ENCODE data around the gene ERN1.

ERN1 gene

DNA sequence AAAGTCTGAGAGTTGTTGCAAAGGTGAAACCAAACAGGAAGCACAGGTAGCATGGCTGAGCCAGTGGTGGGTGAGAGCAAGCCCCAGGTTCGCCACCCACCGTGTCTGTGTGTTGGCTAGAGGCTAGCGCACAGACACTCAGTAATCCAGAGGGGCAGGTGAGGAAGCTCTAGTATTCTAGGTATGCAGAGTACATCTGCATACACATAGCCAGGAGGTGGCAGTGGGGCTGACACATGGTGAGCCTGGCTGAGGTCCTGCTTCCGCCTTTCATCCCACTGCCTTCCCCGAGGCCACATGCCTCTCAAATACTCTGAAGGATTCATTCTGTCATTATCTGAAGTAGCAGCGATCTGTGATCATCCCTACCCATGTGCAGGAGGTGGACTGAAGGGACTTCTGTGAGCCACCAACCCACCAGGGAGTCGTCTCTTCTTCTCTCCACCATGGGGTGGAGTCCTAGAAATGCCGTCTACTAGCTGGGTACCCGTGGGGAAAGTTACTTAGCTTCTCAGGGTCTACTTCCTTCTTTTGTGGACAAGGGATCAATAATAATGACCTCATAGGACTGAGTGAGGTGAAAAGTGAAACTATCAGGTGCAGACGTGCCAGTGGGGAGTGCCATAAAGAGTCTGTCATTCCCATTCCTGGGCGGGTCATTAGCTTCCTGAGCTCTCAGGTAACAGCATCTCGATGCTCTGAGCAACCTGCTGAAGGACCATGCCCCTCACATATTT lies 73.5 kb downstream of the ERN1 start:
- no peak for DNase-seq

DNA sequence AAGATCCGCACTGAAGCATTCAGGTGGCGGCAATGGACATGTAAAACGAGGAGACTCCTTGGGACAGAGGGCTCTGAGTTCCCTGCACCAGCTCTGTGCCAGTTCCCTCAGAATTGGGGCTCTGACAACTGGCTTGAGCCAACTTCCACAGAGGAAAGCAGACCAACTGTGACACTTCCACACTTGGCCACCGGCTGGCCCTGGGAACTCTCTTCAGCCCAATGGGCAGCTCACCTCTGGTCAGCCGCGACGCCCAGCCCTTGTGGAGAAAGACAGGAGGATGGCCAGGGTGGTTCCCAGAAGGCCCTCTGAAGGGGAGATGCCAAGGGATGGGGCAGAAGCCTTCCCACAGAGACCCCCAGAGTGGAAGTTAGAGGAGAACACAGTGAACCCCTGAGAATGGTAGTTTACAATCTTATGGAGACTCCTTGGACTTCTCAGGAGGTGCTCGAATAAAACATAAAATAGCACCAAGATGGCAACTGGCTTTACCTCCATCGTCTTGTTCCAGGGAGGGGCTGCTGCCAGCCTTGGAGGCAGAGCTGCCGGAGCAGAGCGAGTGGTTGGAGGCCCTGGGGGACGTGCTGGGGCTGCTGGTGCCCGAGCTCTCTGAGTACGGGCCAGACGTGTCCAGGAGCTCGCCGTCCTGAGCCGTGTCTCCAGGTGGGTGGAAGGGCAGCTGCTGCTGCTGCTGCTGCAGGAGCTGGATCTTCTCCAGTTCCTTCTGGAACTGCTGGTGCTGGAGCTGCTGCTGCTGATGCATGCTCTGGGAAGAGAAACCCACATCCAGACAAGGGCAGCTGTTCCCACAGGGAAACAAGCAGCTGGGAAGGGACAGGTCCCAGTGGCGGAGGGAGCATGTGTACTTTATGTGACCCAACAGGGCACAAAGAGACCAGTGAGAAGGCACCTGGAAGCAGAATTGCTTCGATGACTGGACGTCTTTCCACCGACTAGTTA lies 74.5 kb downstream of the ERN1 start:
- DNase-seq = no peak

DNA sequence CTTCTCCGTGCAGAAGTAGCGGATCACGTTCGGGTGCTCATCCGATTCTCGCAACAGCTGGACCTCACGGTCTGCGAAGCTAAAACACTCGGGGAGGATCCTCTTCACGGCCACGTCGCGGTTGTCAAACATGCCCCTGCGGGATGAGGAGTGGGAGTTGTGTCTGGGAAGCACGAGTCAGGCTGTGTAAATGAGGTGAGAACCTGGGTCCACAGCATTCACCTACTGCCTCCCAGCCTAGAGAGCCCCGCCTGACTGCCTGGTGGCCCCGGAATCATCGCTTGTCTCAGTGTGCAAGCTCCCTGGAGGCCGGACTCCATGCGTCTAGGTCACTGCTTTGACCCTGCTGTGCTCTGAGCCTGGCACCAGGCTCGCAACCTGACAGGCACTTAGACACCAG lies 75.6 kb downstream of the ERN1 start:
- no peak for DNase-seq

DNA sequence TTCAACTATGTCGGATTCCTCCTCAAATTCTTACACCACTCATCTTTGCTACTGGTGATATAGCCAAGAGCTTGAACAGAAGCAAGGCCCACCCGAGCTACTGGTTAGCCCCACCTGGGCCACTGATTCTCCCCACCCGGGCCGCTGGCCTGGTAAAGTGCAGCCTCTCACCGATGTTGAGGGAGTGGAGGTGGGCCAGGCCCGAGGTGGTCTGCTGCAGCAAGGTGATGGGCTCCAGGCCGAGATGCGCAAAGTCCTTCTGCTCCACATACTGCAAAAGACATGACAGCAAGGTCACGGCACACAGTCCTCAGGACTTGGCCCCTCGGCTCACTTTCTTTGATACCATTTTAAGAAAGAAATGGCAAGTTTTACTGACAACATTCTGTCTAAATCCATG lies 76.8 kb downstream of the ERN1 start:
- no peak for DNase-seq

DNA sequence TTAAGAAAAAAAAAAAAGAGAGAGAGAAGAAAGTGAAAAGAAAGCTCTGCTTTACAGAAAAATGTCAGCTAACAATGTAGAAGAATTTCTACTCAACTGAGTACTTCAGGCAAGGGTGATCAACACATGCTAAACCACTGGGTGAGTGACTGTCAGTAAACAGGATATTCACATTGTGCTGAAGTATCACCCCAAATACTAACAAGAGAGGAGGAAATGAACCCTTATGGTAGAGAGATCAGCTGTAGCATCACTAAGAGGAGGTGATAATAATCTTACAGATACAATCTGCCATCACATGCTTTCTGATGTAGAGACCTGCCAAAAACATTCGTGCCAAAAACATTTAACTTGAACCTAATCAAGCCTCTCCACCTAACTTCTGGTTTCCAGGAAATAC lies 78.8 kb downstream of the ERN1 start:
- peak; percentile 60 for DNase-seq

DNA sequence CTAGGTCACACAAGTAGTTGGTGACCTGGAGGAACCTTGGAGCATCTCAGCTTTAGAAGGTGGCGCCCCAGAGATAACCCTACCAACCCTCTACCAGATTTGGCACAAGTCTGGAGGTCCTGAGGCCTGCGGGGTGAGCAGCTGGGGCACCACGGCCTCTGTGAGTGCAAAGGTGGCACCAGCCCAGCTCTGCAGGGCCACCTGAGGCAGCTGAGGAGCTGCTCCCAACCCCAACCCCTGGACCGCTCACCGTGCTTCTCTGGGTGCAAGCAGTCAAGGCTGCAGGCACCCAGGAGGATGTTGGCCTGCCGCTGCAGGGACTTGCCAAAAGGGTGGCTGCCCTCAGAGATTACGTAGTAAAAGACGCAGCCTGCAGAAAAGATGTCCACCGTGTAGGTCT lies 81.1 kb downstream of the ERN1 start:
- no peak for DNase-seq

DNA sequence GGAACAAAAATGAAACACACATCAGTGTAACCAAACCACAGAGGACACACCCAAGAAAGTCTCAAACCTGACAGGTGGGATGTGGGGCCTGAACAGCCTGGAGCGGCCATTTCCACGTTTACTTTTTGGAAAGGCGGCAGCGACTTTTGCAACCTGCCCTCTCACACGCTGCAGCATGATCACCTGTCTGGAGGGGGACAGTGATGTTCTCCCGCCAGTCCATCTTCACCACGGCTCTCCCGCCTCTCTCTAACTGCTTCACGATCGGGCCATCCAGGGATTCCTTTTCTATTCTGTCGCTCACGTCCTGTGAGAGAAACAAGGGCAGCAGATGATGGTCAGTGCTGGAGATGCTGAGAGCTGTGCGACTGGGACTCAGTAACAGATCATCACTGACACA lies 84.8 kb downstream of the ERN1 start:
- no peak for DNase-seq

DNA sequence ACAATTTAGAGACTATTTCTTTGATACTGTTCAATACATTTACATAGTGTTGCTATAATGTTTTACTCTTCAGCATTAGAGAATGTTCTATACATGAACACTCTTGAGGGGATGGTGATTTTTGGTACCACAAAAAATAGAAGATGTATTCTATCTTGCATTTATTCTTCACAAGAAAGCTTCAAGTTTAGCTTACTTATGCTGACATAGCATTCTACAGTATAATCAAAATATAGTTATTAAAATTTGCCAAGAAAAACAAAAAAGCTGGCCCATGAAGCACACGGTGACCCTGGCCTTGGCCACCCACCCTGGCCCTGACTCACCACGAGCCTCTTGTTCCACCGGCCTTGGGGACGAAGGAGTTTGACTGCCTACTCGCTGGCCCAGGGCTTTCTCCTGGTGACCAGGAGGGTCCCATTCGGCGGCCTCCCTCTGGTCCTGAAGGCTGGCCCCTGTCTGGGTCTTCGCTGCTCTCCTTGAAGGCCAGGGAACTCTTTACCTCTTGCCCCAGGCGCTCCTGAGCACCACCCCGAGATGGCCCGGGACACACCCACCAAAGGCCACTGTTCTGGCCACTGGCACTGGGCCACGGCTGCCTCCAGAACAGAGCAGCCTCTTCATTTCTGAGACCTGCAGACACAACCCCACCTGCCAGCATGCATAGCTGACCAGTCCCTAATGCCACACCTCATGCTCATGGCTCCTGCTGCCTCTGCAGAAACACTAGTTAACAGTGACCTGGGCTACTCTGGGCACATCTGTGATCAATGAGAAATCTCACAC lies 87.1 kb downstream of the ERN1 start:
- no peak for DNase-seq

DNA sequence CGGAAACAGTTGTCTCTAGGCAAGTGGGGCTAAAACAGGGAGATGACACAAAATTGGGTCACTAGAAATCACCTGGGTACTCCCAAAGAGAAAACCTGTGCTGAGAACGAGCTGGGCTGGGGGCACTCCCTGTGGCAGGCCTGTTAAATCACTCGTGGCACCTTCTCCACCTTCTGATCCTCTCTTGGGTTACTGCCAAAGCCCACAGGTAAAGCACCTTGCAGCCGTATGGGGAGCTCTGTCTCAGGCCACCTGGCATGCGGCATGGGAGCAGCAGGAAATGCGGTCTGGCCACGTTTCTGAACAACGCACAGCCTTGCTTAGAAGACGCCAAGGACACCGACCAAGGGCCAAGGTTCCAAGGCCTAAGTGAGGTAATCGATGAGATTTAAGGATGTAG lies 88.0 kb downstream of the ERN1 start:
- no peak for DNase-seq

DNA sequence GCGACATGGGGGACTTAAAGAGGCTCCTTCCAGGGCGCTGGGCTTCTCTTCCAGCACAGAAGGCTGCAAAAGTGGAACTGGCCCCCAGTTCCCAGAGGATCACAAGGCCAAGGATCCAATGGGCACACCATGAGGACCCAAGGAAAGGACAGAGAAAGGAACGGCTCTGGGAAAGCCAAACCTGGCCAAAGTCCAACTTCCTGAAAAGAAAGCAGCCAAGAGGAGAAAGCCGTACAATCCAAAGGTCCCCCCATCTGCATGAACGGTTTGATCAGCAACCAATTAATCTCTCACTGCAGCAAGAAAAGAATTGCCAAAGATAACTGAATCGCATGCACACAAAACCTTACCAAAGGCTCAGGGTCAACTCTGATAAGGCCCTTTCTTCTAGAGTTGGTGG lies 89.7 kb downstream of the ERN1 start:
- no peak for DNase-seq

DNA sequence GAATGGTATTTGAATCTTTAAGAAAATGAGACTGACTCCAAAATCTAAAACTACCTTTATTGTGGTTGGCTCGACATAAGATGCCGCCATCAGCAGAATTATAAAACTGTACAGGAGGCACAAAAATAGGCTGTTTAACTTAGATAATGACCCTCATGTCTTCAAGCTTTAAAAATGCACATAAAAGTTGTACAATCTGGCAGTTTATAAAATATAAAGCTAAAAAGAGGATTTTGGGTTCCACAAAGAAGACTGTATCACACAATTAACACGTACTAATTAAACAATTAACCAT lies 90.9 kb downstream of the ERN1 start:
- no peak for DNase-seq

DNA sequence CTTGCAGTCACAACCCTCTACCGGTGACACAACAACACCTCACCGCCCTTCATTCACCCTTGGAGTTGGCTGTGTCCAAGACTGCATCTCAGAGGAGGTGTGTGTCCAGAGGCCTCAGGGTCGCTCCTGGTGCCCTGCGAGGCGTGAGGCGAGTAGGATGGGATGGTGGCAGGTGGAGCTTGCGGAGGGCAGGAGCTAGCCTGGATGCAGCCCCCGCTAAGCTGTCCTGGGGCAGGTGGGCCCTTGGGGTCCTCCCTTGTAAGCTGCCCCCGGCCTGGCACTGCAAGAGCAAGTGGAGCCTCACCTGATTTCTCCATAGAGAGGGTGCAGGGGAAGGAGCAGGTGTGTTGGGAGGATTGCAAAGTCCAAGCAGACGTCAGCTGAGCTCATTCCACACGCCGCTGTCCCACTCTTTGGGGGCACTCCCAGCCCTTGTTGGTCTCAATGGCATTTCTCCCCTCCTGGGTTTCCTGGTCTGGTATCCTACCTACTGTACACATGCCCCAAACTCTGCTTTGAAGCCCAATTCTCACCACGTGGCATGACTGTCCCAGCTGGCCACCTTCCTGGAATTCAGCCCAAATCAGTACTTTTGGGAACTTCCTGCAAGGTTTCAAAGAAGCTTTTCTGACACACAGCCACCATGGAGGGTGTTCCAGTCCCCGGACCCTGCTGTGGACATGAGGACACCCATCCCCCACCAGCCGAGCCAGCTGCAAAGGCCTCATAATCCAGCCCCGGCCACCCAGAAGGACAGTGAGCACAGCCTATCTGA lies 91.4 kb downstream of the ERN1 start:
- no peak for DNase-seq

DNA sequence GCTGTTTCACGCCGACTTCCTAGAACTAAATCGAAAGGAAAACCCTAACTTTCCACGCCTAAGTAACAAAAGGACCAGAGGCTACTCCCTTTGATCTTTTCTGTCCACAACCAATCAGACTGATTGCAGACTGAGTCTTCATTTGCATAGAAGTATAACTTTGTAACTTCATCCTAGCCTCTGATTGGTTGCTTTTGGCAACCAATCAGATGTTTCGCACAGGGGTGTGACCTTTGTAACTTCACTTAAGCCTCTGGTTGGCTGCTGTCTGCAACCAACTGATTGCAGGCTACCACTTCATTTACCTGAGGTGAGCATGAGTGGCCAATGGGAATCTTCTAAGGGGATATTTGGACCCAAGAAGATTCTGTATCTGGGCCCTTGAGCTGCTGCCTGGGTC lies 92.1 kb downstream of the ERN1 start:
- DNase-seq = no peak

DNA sequence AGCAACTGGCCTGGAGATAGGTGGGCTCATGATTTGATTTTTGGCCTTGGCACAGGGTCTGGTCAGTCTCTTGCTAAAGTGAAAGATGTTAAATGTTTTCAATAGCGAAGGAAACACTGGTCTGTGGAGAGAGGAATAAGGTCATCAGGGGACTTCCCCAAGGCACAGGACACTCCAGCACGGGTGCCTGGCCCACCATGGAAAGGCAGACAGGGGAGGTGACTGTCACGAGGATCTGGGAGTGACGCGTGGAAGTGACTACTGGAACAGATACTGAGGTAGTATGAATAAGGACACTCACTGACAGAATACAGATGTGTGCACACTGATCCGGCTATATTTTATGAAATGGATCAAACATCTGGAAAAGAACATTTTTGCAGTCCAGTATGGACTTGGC lies 92.8 kb downstream of the ERN1 start:
- no peak for DNase-seq

DNA sequence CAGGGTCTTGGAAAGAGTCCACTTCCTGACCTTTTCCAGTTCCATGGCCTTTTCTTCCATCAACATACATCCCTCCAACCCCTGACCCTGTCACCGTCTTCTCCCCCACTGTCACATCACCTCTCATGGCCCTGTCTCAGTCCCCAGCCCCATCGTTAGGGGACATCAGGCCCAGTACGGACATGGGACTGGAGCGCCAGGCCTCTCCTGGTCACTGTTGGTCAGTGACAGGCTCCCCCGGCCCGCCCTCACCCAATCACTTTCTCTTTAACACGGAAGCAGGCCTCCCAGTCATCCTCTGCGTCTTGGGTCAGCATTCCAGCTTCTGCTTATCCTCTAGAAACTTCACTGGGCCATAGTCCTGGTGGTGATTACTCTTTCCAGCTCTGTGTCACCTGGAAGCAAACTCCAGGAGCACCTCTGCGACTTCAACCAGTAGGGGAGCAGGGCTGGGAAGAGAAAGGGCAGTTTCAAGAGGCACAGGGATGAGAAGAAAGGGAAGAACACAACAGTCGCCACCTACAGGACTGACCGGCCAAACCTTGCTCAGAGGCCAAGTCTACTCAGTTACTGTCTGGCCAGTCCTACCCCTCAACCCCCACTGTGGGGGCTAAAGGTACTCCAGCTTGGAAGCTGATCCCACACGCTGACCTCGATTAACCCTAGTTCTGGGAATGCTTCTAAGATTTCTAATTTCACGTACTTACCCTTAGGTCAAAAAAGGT lies 93.6 kb downstream of the ERN1 start:
- no peak for DNase-seq

DNA sequence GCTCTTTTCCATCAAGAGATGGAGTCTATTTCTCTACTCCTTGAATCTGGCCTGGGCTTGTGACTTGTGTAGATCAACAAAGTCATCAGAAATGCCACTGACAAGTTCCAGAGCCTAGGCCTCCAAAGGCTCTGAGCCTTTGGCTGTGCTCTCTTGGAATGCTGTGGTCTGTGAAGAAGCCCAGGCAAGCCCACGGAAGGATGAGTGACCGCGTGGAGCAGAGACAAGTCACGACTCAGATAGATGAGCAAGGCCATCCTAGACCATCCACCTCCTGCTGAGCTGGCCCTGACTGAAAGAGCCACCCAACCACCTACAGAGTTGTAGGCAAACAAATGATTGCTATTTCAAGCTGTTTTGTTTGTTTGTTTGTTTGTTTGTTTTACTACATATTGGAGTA lies 97.9 kb downstream of the ERN1 start:
- DNase-seq = no peak

DNA sequence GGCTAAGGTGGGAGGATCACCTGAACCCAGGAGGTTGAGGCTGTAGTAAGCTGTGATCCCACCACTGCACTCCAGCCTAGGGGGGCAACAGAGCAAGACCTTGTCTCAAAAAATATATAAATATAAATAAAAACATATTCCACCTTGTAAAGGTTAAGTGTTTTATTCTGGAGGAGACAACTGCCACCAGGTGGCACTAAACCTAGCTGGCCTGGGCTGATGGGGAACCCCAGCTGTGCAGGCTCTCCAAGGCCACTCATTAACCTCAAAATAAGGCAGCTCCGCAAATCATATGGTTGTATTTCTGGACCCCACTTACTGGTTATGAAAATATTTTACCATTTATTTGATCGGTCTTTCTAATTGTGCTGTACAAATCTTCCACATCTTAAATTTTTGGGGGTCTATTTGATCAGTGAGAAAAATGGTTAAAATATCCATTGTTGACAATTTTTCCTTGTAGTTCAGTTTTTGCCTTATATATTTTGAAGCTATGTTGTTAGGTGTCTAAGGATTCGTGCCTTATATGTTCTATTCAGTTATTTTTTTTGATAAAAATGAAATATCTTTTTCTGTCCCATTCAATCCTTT lies 101.0 kb downstream of the ERN1 start:
- peak; percentile 82 for DNase-seq

DNA sequence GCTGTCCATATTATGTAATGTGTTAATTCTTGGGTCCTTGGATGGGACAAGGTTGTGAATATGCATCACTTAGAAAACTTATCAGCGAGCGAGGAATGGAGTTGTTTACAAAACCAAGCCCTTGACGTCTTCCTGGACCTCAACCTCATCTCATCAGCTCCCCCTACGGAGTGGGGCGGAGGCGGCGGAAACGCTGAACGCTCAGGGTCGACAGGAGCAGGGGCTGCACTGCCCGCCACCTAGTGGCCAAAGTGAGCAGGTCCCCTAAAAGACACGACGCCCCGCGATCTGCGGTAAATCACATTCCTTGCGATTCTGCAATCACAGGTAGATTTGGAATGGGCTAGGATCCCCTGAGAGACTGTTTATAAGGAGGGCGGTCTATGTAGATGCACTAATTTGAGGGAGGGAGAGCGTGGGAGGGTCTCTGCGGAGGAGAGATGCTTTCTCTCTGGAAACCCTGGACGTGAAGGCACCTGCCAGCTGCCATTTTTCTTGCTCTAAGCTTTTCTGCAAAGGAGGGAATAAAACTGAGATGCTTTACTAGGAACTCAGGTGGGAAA lies 104.1 kb downstream of the ERN1 start:
- peak; percentile 94 for DNase-seq

DNA sequence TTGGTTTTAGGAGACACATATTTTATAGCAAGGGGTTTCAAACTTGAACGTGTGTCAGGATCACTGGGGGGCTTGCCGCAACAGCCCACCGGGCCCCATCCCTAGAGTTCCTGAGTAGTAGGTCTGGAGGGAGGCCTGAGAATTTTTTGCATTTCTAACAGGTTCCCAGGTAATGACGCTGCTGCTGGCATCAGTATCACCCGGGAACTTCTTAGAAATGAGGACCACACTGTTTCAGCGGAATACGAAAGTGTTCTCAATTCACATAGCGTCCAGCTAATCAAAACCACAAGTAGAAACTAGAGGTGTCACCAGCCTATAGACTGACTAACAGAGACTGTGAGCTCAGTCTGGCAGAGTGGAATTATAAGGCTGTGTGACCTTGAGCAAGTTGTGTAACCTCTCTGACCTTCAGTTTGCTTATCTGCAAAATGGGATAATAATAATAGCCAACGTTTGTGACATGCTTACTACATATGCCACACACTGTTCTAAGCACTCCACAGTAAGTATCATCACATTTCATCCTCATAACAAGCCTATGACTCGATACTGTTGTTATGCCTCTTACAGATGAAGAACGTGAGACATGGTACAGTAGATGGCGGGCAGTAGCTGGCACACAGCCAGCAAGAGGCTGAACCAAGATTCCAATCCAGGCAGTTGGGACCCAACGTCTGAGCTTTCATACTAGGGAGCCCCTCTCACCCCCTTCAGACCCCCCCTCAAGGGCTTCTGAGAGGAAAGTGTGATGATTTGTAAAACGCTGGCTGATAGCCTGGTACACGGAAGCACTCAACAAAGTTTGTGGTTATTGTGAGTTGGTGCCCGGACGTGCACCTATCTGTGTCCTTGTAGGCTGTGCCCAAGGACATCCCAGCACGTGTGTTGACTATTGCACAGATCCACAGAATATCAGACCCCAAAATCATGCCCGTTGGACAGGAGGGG lies 104.9 kb downstream of the ERN1 start:
- peak; percentile 84 for DNase-seq

DNA sequence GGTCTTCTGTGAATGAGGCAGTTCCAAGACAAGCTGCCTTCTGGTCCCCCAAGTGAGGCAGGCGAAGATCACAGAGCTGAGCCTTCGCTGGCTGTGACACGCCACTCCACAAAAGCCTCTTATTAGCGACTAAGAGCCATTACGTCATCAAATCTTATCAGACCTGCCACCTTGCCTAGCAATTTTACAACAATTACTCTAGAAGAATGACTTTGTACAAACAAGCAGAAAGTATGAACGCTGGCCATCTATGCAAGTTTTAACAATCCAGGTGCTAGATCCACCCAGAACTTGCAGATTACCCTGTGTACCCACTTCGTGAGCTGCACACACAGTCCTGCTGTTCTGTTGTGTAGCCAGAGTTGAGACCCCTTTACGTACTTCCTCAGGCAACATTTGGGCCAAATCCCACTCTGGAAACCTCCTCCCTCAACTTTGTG lies 105.7 kb downstream of the ERN1 start:
- no peak for DNase-seq

Data from activated CD4-positive, alpha-beta T cell treated with anti-CD3 and anti-CD28 coated beads, Interleukin-2, Interleukin-6, amounts not matched to agents 100 ng/mL and 50 ng/mL, durations not matched to agents 16 hours and 8 hours (primary cell).